ENCODE results near the gene ZNF554.

The ZNF554 gene

DNA sequence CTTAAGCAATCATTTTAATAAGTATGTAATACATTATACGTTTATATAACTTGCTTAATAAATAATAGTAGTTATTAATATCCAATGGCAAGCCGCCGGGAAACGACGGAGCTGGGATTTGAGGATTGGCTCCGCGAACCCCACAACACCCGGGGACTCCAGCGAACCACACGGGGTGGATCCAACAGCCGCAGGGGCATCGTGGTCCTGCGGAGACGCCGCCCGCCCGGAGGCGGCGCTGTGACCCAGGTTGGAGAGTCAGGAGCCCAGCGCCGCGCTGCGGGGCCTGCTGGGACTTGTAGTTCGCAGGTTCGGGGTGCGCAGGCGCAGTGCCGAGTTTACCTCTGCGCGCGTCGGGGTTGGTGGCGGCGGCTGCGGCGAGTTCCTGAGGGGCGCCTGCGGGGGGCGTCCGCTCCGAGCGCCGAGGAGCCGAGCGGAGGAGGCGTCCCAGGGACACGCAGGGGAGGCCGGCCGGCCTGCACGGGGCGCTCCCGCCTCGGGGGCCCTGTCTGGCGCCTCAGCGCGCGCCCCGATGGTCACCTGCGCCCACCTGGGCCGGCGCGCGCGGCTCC lies at the start of gene ZNF554:
Gene ZNF554, plus strand, starts transcription at position 329 of the 572 bp plus-strand sequence. Its CDS starts 204 bp downstream, at position 533.
- peak; percentile 87 for DNase-seq (ENCODE audit: low read depth, low spot score)

DNA sequence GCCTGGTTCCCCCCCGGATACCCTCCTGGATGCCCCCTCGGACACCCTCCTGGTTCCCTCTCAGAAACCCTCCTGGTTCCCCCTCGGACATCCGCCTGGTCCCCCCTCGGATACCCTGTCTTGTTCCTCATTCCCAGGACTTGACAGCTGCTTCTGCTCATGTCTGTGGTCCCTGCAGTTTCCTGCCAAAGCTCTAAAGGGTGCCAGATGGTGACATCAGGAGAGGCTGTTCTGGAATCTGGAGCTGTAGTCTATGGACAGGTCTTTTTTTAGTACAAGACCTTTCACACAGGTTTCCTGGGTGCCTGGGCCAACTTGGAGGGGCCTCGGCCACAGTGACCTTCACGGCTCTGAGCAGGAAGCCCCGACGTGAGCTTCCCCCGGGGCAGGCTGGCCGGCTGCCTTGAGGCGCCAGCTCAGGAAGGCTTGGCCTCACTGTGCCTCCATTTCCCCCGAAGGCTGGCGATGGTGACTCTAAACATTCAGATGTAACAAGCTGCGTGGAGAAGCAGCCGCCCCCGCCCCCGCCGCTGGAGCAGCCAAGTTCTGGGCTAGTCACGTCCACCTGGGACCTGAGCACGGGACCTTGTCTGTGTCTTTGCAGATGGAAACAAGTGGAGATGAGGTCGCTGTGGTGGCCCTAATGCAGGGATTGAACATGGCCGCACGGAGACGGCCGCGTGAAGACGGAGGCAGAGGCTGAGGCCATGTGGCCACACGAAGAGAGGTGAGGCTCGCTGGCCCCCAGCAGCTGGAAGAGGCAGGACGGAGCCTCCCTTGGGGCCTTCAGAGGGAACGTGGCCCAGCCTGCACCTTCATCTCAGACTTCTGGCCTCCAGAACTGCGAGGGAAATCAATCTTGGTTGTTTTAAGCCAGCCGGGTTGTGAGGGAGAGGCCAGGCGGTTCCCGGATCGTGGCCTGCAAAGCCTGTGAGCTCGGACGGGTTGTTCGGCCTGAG lies 49.3 kb upstream of the ZNF554 start:
- DNase-seq (ENCODE audit: low read depth, low spot score), result no peak

GRCh38 chr19:2771786-2772674 lies 47.6 kb upstream of the ZNF554 start:
- no peak for DNase-seq (ENCODE audit: low read depth, low spot score)

DNA sequence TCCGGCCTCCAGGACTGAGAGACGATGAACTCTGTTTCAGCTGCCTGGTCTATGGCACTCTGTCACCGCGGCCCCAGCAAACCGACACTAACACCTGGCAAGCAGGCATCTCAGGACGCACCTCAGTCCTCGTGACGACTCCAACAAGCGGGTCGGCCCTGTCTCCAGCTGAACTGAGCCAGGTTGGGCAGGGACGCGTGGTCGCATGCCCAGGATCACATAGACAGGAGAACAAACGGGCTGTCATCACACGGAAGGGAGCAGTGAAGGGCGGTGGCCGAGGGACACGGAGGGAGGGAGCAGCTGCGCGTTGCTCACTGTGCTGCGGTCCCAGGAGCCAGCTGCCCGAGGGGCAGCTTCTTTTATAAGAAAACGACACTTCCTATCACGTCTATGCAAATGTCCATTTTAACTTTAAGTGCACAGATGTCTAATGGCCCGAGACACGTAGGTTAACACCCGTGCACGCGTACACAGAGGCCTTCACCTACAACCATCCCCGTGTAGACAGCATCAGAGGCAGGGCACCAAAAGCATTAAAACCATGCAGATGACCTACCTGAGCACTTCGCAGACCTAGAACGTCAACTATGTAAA lies 45.5 kb upstream of the ZNF554 start:
- DNase-seq (ENCODE audit: low read depth, low spot score), result no peak

GRCh38 chr19:2774953-2775555 lies 44.6 kb upstream of the ZNF554 start:
- DNase-seq (ENCODE audit: low read depth, low spot score), result no peak

DNA sequence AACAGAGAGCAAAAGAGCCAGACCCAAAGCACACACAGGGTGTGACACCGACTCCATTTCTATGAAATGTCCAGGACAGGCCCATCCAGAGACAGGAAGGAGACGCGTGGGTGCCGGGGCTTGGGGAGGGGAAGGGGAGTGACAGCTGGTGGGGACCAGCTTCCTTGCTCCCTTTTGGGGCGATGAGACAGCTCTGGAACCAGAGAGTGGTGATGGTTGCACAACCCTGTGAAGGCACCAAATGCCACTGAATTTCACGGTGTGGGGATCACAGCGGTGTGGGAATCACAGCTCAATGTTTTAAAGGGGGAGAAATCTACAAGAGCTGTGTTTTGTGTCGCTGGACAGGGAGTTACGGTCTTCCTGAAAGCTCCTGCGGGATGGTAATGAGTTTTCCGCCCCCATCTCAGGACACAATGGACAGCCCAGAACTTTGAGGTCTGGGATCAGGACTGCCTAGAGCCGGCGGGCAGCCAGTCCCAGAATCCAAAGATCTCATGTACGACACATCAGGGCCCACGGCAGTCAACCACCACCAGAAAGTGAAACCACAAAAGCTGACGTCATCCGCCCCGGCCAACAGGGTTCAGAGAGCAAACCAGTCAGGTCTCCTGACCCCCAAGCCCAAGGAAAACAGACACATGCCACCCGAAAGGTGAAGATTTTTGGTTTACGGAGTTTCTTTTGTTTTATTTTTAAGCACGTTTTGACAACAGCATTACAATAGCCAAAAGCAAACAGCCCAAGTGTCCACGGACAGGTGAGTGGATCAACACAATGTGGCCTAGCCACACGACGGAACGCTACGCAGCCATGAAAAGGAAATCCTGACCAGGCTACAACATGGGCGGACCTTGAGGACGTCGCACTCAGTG lies 43.9 kb upstream of the ZNF554 start:
- no peak for DNase-seq (ENCODE audit: low read depth, low spot score)

GRCh38 chr19:2777952-2778683 lies 41.5 kb upstream of the ZNF554 start:
- DNase-seq (ENCODE audit: low read depth, low spot score), result no peak

DNA sequence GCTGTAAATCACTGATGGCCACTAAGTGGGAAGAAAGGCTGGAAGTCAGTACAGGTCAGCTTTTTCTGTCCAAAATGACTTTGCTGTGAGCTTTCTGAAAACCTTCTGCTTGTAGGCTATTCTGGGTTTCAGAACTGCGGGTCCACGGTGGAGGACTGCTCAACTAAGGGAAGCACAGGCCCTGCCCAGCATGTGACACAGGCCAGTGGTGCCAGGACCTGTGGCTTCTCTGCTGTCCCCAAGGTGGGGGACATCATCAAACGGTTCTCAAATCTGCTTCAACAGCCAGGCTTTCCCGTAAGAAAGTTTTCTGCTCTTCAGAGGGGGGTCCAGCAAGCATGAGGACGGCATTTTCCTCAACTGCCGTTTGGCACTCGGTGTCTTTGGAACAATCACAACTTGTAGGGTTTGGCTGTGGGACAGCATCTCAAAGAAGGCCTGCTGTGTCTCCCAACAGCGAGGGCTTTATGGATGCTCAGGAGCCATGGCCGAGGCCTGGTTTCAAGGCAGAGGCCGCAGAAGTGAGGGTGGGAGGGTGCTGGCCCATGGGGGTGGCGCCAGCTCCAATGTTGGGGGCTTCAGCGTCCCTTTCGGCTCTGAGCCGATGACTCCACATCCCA lies 40.4 kb upstream of the ZNF554 start:
- no peak for DNase-seq (ENCODE audit: low read depth, low spot score)

DNA sequence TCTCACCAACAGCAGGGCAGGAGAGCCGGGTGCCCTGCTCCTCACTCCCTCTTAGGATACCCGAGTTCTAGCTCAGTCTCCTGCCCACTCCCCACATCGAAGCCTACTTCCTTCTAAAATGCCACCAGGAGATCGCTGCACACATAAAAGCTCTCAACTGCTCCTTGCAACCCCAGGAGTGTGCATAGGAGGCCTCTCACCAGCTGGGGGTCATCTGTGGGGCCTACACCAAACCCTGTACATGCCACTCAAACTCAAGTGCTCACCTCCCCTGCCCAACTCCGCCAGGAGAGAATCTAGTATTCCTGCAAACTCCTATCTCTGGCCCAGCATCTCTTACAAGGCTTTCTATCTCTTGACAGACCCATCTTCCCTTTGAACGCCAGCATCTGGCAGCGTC lies 39.4 kb upstream of the ZNF554 start:
- no peak for DNase-seq (ENCODE audit: low read depth, low spot score)

GRCh38 chr19:2782329-2782935 lies 37.2 kb upstream of the ZNF554 start:
- DNase-seq (ENCODE audit: low read depth, low spot score), result no peak

GRCh38 chr19:2782936-2783780 lies 36.5 kb upstream of the ZNF554 start, which contains the start of gene SGTA:
TSS of gene SGTA (minus strand) at chr19:2783273. CDS start at chr19:2769068, 14,205 bp downstream.
- peak; percentile 96 for DNase-seq (ENCODE audit: low read depth, low spot score)

DNA sequence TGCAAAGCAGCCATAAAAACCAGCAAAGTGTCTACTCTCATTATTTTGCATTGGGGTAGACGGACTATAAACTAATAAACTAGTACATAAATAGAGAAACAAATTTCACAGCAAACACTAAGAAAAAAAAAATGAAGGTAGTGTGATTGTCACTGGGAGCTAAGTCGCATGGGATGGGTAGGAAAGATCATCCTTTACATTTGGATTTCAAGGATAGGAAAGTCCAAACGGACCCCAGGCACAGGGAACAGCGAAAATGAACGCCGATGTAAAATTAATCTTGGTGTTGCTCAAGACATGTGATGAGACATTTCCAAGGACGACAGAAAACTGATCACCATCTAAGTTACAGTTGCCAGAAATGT lies 35.9 kb upstream of the ZNF554 start:
- DNase-seq (ENCODE audit: low read depth, low spot score), result no peak

DNA sequence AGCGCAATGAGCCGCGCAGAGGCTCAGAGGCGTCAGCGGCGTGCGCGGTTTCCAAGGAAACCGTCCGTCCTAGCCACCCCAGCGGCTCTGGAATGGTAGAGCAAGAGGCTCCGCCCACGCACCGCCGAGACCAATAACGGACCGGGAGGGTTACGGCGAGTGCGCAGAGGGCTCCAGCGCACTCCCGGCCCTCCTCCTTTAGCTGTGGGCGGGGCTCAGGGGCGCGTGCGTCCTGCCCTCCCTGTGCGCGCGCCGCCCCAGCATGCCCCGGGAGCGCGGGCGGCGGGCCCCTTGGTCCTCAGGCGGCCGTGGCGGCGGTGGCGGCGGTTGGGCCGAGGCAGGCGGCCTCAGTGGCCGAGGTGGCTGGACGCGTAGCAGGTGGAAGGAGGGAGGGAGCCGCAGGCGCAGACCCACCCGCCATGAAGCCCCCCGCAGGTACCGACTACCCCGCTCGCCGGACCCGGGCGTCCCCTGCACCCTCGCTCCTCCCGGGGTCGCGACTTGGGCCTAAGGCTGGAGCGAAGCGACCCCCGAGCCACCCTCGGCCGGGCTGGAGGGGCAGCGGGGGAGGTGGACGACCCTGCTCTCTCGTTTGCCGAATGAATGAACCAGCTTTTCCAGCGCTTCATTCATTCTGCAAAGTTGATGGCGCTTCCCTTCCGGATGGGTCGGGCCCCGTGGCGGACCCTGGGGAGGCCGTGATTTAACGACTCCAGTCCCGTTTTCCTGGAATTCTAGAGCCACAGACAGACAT lies 34.2 kb upstream of the ZNF554 start, which contains the start of gene THOP1:
Gene THOP1, plus strand, starts transcription at position 260 of the 754 bp plus-strand sequence. Its CDS starts 160 bp downstream, at position 420.
- peak; percentile 93 for DNase-seq (ENCODE audit: low read depth, low spot score)

GRCh38 chr19:2787115-2787514 lies 32.6 kb upstream of the ZNF554 start:
- no peak for DNase-seq (ENCODE audit: low read depth, low spot score)

DNA sequence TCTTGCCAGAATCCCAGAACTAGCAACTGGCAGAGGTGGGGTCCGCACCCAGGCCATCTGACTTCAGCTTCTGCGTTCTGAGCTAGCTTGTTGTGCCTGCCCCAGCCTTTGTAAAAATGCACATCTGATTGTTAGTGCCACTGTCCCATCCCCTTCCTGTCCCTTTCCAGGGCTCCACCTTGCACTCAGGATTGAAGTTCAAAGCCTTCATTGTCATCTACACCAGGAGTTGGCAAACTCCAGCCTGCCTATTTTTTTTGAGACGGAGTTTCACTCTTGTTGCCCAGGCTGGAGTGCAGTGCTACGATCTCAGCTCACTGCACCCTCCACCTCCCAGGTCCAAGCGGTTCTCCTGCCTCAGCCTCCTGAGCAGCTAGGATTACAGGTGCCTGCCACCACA lies 31.4 kb upstream of the ZNF554 start:
- no peak for DNase-seq (ENCODE audit: low read depth, low spot score)

- no peak for DNase-seq (ENCODE audit: low read depth, low spot score)
Measured at GRCh38 chr19:2790194-2790556, 29.5 kb upstream of the ZNF554 start.
